UCSD-AML1 (cell line): ENCODE data around the gene SORCS1.
"Not testable (repeated sequence)": the region's sequence is repeated elsewhere in the genome, so short reads cannot be mapped to it uniquely, and the experiment has no call there.

Experiments
- DNase-seq: peaks from one replicate; lab custom pipeline; 2025; ENCODE audit not compliant: unreplicated experiment; lab: John Stamatoyannopoulos, UW

SORCS1 gene

GRCh38 chr10:107054469-107055156 is 109.9 kb downstream of the SORCS1 start:
- no peak for DNase-seq

- no peak for DNase-seq
Observed at GRCh38 chr10:107051769-107052168, 112.7 kb downstream of the SORCS1 start.

- DNase-seq: no peak
Observed at GRCh38 chr10:107043461-107043860, 121.0 kb downstream of the SORCS1 start.

GRCh38 chr10:107037192-107038122 is 127.0 kb downstream of the SORCS1 start:
- no peak for DNase-seq

- no peak for DNase-seq
Observed at GRCh38 chr10:107033799-107034422, 130.6 kb downstream of the SORCS1 start.

- DNase-seq: no peak
Observed at GRCh38 chr10:107032700-107033401, 131.7 kb downstream of the SORCS1 start.

GRCh38 chr10:107031931-107032699 is 132.4 kb downstream of the SORCS1 start:
- DNase-seq: no peak

GRCh38 chr10:107028236-107028635 is 136.3 kb downstream of the SORCS1 start:
- no peak for DNase-seq

- DNase-seq: no peak
Observed at GRCh38 chr10:107025676-107026075, 138.8 kb downstream of the SORCS1 start.

- DNase-seq: not testable (repeated sequence)
Observed at GRCh38 chr10:107024033-107024432, 140.5 kb downstream of the SORCS1 start.

GRCh38 chr10:107022600-107023354 is 141.7 kb downstream of the SORCS1 start:
- DNase-seq: no peak

- no peak for DNase-seq
Observed at GRCh38 chr10:107019154-107019553, 145.4 kb downstream of the SORCS1 start.

- no peak for DNase-seq
Observed at GRCh38 chr10:107013258-107014006, 151.1 kb downstream of the SORCS1 start.

GRCh38 chr10:107011992-107012391 is 152.5 kb downstream of the SORCS1 start:
- DNase-seq: no peak

- no peak for DNase-seq
Observed at GRCh38 chr10:107011105-107011504, 153.4 kb downstream of the SORCS1 start.

GRCh38 chr10:107010531-107010930 is 154.0 kb downstream of the SORCS1 start:
- no peak for DNase-seq

- no peak for DNase-seq
Observed at GRCh38 chr10:107004362-107004761, 160.1 kb downstream of the SORCS1 start.

GRCh38 chr10:107002068-107002467 is 162.4 kb downstream of the SORCS1 start:
- DNase-seq: no peak
